ENCODE results near the gene MYH16. TPM values are rescaled to one million over a fixed set of nuclear protein-coding genes. Genes with fewer than 3 reads are reported as not detected.

Gene MYH16
- polyA plus RNA-seq, 1 donor (not counting 4 experiments of a cell fraction or from before 2014, with no cell fraction given) = 0.69 TPM

DNA sequence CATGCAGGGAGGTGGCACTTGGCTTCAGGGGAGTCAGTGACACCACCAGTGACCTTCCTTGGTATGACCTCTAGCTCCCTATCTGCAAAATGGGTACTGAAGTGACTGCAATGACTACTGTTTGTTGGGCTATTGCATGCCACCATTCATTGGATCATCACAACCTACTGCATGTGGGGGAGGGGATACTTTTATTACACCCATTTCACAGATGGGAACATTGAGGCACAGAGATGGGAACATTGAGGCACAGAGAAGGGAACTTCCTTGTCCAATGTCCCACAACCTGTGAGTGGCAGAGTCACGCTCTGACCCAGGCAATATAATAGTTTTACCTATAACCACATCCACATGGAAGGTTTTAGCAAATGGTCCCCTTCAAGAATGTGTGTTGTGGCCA lies 12.2 kb upstream of the MYH16 start:
- Histone ChIP-seq H3K4me3 (ENCODE audit: control insufficient read depth in 2 of 3, extremely low read depth in 1 of 3, insufficient read depth in 2 of 3, low read depth in 1 of 3, low read length in 3 of 3) (no peak overlapping the region), H3K4me2 (ENCODE audit: control insufficient read depth, extremely low read depth, insufficient read depth, low read depth, low read length) (no peak overlapping the region), H3K9ac (ENCODE audit: control insufficient read depth, extremely low read depth, insufficient read depth, low read length) (no peak overlapping the region), H3K36me3 (ENCODE audit: control insufficient read depth in 2 of 2, extremely low read depth in 1 of 2, insufficient read depth in 2 of 2, low read length in 2 of 2) (no peaks in the 10 kb centered on the region), H4K20me1 (ENCODE audit: control insufficient read depth, extremely low read depth, insufficient read depth, low read length) (no peaks in the 10 kb centered on the region), H3K27me3 (ENCODE audit: control insufficient read depth, extremely low read depth, insufficient read depth, low read length) (no peaks in the 10 kb centered on the region), H3K9me3 (ENCODE audit: control insufficient read depth, low read depth, low read length) (no peaks in the 10 kb centered on the region), H3K27ac (ENCODE audit: control insufficient read depth, insufficient read depth, low read length) (no peak overlapping the region), H3K79me2 (ENCODE audit: control insufficient read depth, insufficient read depth, low read length) (no peaks in the 10 kb centered on the region), H3K9me1 (ENCODE audit: control insufficient read depth, extremely low read depth, insufficient read depth, low read length) (no peaks in the 10 kb centered on the region), H2AFZ (ENCODE audit: control insufficient read depth, low read length) (no peak overlapping the region), H3K4me1 (ENCODE audit: control insufficient read depth, extremely low read depth, insufficient read depth, low read length) (no peaks in the 10 kb centered on the region)
- TF ChIP-seq, protein P1, sequence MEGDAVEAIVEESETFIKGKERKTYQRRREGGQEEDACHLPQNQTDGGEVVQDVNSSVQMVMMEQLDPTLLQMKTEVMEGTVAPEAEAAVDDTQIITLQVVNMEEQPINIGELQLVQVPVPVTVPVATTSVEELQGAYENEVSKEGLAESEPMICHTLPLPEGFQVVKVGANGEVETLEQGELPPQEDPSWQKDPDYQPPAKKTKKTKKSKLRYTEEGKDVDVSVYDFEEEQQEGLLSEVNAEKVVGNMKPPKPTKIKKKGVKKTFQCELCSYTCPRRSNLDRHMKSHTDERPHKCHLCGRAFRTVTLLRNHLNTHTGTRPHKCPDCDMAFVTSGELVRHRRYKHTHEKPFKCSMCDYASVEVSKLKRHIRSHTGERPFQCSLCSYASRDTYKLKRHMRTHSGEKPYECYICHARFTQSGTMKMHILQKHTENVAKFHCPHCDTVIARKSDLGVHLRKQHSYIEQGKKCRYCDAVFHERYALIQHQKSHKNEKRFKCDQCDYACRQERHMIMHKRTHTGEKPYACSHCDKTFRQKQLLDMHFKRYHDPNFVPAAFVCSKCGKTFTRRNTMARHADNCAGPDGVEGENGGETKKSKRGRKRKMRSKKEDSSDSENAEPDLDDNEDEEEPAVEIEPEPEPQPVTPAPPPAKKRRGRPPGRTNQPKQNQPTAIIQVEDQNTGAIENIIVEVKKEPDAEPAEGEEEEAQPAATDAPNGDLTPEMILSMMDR (optimal IDR thresholded peaks at IDR 0.05 in 1 of 3, IDR thresholded peaks at IDR 0.05 in 1 of 3, conservative IDR thresholded peaks at IDR 0.05 in 1 of 3; ENCODE audit: extremely low read depth in 1 of 3, insufficient read depth in 2 of 3, low read length in 3 of 3) = no peak
- no peak for TF ChIP-seq EZH2 (IDR thresholded peaks at IDR 0.05; ENCODE audit: low read length)
- dilution Hi-C loops (cut with MboI; ENCODE audit: extremely low pct_ligation_motif_present, low sequenced_read_pairs) = no loop called here
- DNase-seq (ENCODE audit: low read depth, low spot score) (no peak), FAIRE-seq (no peak)

DNA sequence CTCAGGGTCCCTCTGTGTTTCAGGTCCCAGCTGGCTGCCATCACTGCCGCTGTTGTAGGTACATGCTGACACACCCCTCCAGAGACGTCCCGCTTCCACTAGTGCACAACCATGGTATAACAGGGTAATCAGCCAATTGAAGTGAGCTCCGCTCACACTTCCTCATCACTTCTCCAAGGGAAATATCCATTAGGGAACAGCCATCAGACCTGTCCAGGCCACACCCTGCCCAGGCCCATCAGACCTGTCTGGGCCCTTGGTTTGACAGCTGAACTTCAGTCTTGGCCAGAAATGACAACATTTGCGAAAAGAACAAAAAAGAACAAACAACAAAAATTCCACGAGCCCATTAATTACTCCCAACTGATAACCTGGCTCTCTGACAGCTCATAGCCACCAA lies 11.0 kb upstream of the MYH16 start:
- DNase-seq (ENCODE audit: low read depth, low spot score) = no peak

More for the DNA sequence above, 11.0 kb upstream of the MYH16 start:
- H2AFZ ChIP-seq (ENCODE audit: control insufficient read depth, low read length) = no peak overlapping the region
- H3K27me3 ChIP-seq (ENCODE audit: control insufficient read depth, extremely low read depth, insufficient read depth, low read length) = no peaks in the 10 kb centered on the region
- no peaks in the 10 kb centered on the region for H3K9me1 ChIP-seq (ENCODE audit: control insufficient read depth, extremely low read depth, insufficient read depth, low read length)
- H3K4me2 ChIP-seq (ENCODE audit: control insufficient read depth, extremely low read depth, insufficient read depth, low read depth, low read length) = no peak overlapping the region
- dilution Hi-C loops (cut with MboI; ENCODE audit: extremely low pct_ligation_motif_present, low sequenced_read_pairs) = no loop called here
- H3K79me2 ChIP-seq (ENCODE audit: control insufficient read depth, insufficient read depth, low read length) = no peaks in the 10 kb centered on the region
- no peak overlapping the region for H3K9ac ChIP-seq (ENCODE audit: control insufficient read depth, extremely low read depth, insufficient read depth, low read length)
- H4K20me1 ChIP-seq (ENCODE audit: control insufficient read depth, extremely low read depth, insufficient read depth, low read length) = no peaks in the 10 kb centered on the region
- TF ChIP-seq EZH2 (IDR thresholded peaks at IDR 0.05; ENCODE audit: low read length) = no peak
- TF ChIP-seq, protein P1 (optimal IDR thresholded peaks at IDR 0.05 in 1 of 3, IDR thresholded peaks at IDR 0.05 in 1 of 3, conservative IDR thresholded peaks at IDR 0.05 in 1 of 3; ENCODE audit: extremely low read depth in 1 of 3, insufficient read depth in 2 of 3, low read length in 3 of 3) = no peak
- no peaks in the 10 kb centered on the region for H3K4me1 ChIP-seq (ENCODE audit: control insufficient read depth, extremely low read depth, insufficient read depth, low read length)
- no peaks in the 10 kb centered on the region for H3K36me3 ChIP-seq (ENCODE audit: control insufficient read depth in 2 of 2, extremely low read depth in 1 of 2, insufficient read depth in 2 of 2, low read length in 2 of 2)
- peaks cover 3% of the 10 kb centered on the region for H3K9me3 ChIP-seq (ENCODE audit: control insufficient read depth, low read depth, low read length)
- FAIRE-seq = no peak
- no peak overlapping the region for H3K27ac ChIP-seq (ENCODE audit: control insufficient read depth, insufficient read depth, low read length)
- no peak overlapping the region for H3K4me3 ChIP-seq (ENCODE audit: control insufficient read depth in 2 of 3, extremely low read depth in 1 of 3, insufficient read depth in 2 of 3, low read depth in 1 of 3, low read length in 3 of 3)
